Right lobe of liver (tissue), 6 donors: ENCODE results near the gene MXI1. TPM values are rescaled to one million over a fixed set of nuclear protein-coding genes. Genes with fewer than 3 reads are reported as not detected.

Source experiments
- ATAC-seq, 4 donors: fragments of 200-7000 bp; cut with Tn5 transposase; one replicate each; pipeline ENCODE4 v1.9.1; 2020; ENCODE audit warnings: mild to moderate bottlenecking in 4 of 4, moderate library complexity in 4 of 4
- DNase-seq, 3 donors: peaks; one replicate each; pipeline ENCODE4 v3.0.0-alpha.2; 2020
- H3K27ac ChIP-seq, 3 donors: fragments of 200-600 bp; one replicate each; pipeline ENCODE4 v1.8.0; 2022
- H3K27me3 ChIP-seq, 2 donors: fragments of 200-600 bp; one replicate each; pipeline ENCODE4 v1.8.0; 2022
- H3K36me3 ChIP-seq, 4 donors: fragments of 200-600 bp; sonication (generic) in 1 of 4; one replicate each; pipeline versions ENCODE4 v1.5.1 to v1.8.0; 2017 to 2022; ENCODE audit warnings: control low read depth in 1 of 4
- H3K4me1 ChIP-seq, 4 donors: fragments of 200-600 bp; sonication (generic) in 1 of 4; one replicate each; pipeline versions ENCODE4 v1.5.1 to v1.8.0; 2017 to 2022; ENCODE audit warnings: control low read depth in 1 of 4
- H3K4me3 ChIP-seq, 3 donors: fragments of 200-600 bp; one replicate each; pipeline ENCODE4 v1.8.0; 2022
- H3K9me3 ChIP-seq, 4 donors: fragments of 200-600 bp; sonication (generic) in 1 of 4; one replicate each; pipeline versions ENCODE4 v1.5.1 to v1.8.0; 2017 to 2022; ENCODE audit warnings: control low read depth in 1 of 4
- CTCF ChIP-seq, 4 donors: fragments of 200-600 bp in 3 of 4; fragments of 450-650 bp in 1 of 4; IDR thresholded peaks; one replicate each; pipeline versions ENCODE4 v1.5.1 to v1.8.0; 2016 to 2022; ENCODE audit warnings: antibody characterized with exemption in 4 of 4, mild to moderate bottlenecking in 2 of 4
- POLR2A ChIP-seq: fragments of 450-650 bp; IDR thresholded peaks from one replicate; pipeline ENCODE4 v1.6.1; 2017; ENCODE audit warnings: antibody characterized with exemption, mild to moderate bottlenecking
- WGBS: methylation state at CpG from one replicate; pipeline ENCODE4 v1.1.6; 2018; ENCODE audit warnings: low coverage, low lambda C conversion rate; ENCODE audit not compliant: insufficient coverage; ENCODE audit errors: missing lambda C conversion rate; 5-methylcytosine and 5-hydroxymethylcytosine counted together
- intact Hi-C, 2 donors: fragments of 100-400 bp; cut with DNase I; formaldehyde crosslinking; loops; one replicate each; pipeline versions ENCODE4 v1.11.2 to v1.14.1; 2022
- long read RNA-seq: library from polyadenylated mRNA; unstranded; transcript quantifications from one replicate; pipeline ENCODE4 v2.0.0, GENCODE V29; 2019
- total RNA-seq, 6 experiments: library from RNA; depleted of rRNA in 2 of 6; stranded (reverse); fragments of >200 nt in 2 of 6; fragmentation: NEBNext Ultra II Directional in 3 of 6; extraction: Animal tissue kit (Norgen Biotek cat#: 25700) in 3 of 6; gene quantifications; one replicate each; pipeline versions ENCODE4 v1.1.0 to v1.2.4, GENCODE V29; 2016 to 2023
- donor health status: DM: no; HTN: yes; CAD: no.
- donor health status: DM: no; HTN: no; CAD: no.
- donor health status: DM: no; HTN: no; CAD: no.
- donor health status: DM: no; HTN: yes; CAD: no.
- donor health status: DM: no; HTN: yes; CAD: no.

MXI1 gene
- total RNA-seq = 10 to 100 TPM; 17.1 to 32.6 (median 26.5) TPM
- long read RNA-seq, partial matches to known transcripts = 0 of 1 reads
- long read RNA-seq, other reads (novel, unspliced or antisense) = 1 of 1 reads

- peak; percentile 83 to 86 (median 85) for DNase-seq
- H3K4me1 ChIP-seq = peaks cover 0 to 33% (median 0%) of the 10 kb centered on the region in 4 donors
- H3K36me3 ChIP-seq = no peaks in the 10 kb centered on the region
- H3K4me3 ChIP-seq = peak within 1 kb of the TSS; percentile 61 to 75 (median 67)
- H3K9me3 ChIP-seq = no peaks in the 10 kb centered on the region
- WGBS = under 1% methylated on average over 31 of the region's 37 CpGs
- intact Hi-C loops = loop anchor here in 1 of 2 donors (10.0 kb wide), 1 partner anchor 62 kb away; no protein-coding TSS in a partner anchor
- no peak for TF ChIP-seq CTCF (IDR thresholded peaks at IDR 0.05)
- TF ChIP-seq POLR2A = peak; percentile 48
- peak within 1 kb of the TSS; percentile 45 to 89 (median 63) for H3K27ac ChIP-seq
- peak; percentile 36 to 58 (median 48) for ATAC-seq
- H3K27me3 ChIP-seq = no peaks in the 10 kb centered on the region
Observed at GRCh38 chr10:110207011-110207804, at the start of gene MXI1. MXI1 (plus strand) TSS chr10:110207605; CDS start chr10:110207809, 204 bp downstream.

- no peaks in the 10 kb centered on the region for H3K4me1 ChIP-seq
- WGBS = 78% methylated on average over 8 of the region's 11 CpGs
- intact Hi-C loops = no loop called here
- no peak for TF ChIP-seq CTCF (IDR thresholded peaks at IDR 0.05)
- TF ChIP-seq POLR2A = no peak
- H3K27ac ChIP-seq = no peak overlapping the region
- H3K9me3 ChIP-seq = no peaks in the 10 kb centered on the region
- no peaks in the 10 kb centered on the region for H3K36me3 ChIP-seq
- H3K4me3 ChIP-seq = no peak overlapping the region
- no peaks in the 10 kb centered on the region for H3K27me3 ChIP-seq
- DNase-seq = no peak
- no peak for ATAC-seq
Observed at GRCh38 chr10:110158051-110159005, 49.1 kb upstream of the MXI1 start.

- intact Hi-C loops = no loop called here
- Histone ChIP-seq H3K4me3 (no peak overlapping the region), H3K4me1 (no peaks in the 10 kb centered on the region), H3K9me3 (no peaks in the 10 kb centered on the region), H3K36me3 (no peaks in the 10 kb centered on the region), H3K27me3 (no peaks in the 10 kb centered on the region), H3K27ac (no peak overlapping the region)
- WGBS = 71% methylated on average over 4 of the region's 4 CpGs
- TF ChIP-seq POLR2A (no peak), CTCF (IDR thresholded peaks at IDR 0.05) (no peak)
- ATAC-seq (no peak), DNase-seq (no peak)
Observed at GRCh38 chr10:110160081-110160480, 47.3 kb upstream of the MXI1 start.

GRCh38 chr10:110160522-110160921, 46.9 kb upstream of the MXI1 start:
- H3K27me3 ChIP-seq = no peaks in the 10 kb centered on the region
- H3K36me3 ChIP-seq = no peaks in the 10 kb centered on the region
- intact Hi-C loops = no loop called here
- H3K4me3 ChIP-seq = no peak overlapping the region
- no peak for ATAC-seq
- TF ChIP-seq CTCF (IDR thresholded peaks at IDR 0.05) = no peak
- TF ChIP-seq POLR2A = no peak
- DNase-seq = no peak
- H3K4me1 ChIP-seq = no peaks in the 10 kb centered on the region
- H3K27ac ChIP-seq = no peak overlapping the region
- no peaks in the 10 kb centered on the region for H3K9me3 ChIP-seq
